GM23338 (cell line): ENCODE data around the gene TLE3. TPM values are rescaled to one million over a fixed set of nuclear protein-coding genes. Genes with fewer than 3 reads are reported as not detected.

Experiments used
- ATAC-seq: fragments of 200-7000 bp; cut with Tn5 transposase; 3 replicates; pipeline ENCODE4 v1.9.1; 2020
- DNase-seq: peaks from one replicate; pipeline ENCODE4 v3.0.0-alpha.2; 2015; ENCODE audit warnings: low spot score
- H2AFZ ChIP-seq: fragments of 200-600 bp; sonication (generic); 2 replicates; pipeline ENCODE4 v1.8.0; 2016; ENCODE audit warnings: antibody characterized with exemption, mild to moderate bottlenecking, moderate library complexity
- H3F3A ChIP-seq: fragments of 200-600 bp; sonication (generic); replicated peaks from 2 replicates; pipeline ENCODE4 v1.8.0; 2017; ENCODE audit warnings: antibody characterized with exemption, mixed run types, low read depth
- H3K27ac ChIP-seq: fragments of 200-600 bp; sonication (generic); 2 replicates; pipeline ENCODE4 v1.6.1; 2016; ENCODE audit warnings: low read depth
- H3K27me3 ChIP-seq: fragments of 200-600 bp; sonication (generic); 2 replicates; pipeline ENCODE4 v1.8.0; 2016; ENCODE audit warnings: mild to moderate bottlenecking, mixed run types, moderate library complexity; ENCODE audit not compliant: insufficient read depth
- H3K36me3 ChIP-seq: fragments of 200-600 bp; sonication (generic); 2 replicates; pipeline ENCODE4 v1.8.0; 2016; ENCODE audit warnings: mild to moderate bottlenecking; ENCODE audit not compliant: insufficient read depth
- H3K4me1 ChIP-seq: fragments of 200-600 bp; sonication (generic); 2 replicates; pipeline ENCODE4 v1.8.0; 2016; ENCODE audit warnings: mild to moderate bottlenecking, moderate library complexity; ENCODE audit not compliant: insufficient read depth
- H3K4me2 ChIP-seq: fragments of 200-600 bp; sonication (generic); 2 replicates; pipeline ENCODE4 v1.7.1; 2017; ENCODE audit warnings: mixed run types
- H3K4me3 ChIP-seq: fragments of 200-600 bp; sonication (generic); 2 replicates; pipeline ENCODE4 v1.6.1; 2016; ENCODE audit warnings: mixed run types
- H3K79me2 ChIP-seq: fragments of 200-600 bp; sonication (generic); replicated peaks from 2 replicates; pipeline ENCODE4 v1.8.0; 2017; ENCODE audit warnings: mild to moderate bottlenecking; ENCODE audit not compliant: insufficient read depth
- H3K9me2 ChIP-seq: fragments of 200-600 bp; sonication (generic); 2 replicates; pipeline ENCODE4 v1.8.0; 2017; ENCODE audit not compliant: insufficient read depth
- H4K20me1 ChIP-seq: fragments of 200-600 bp; sonication (generic); replicated peaks from 2 replicates; pipeline ENCODE4 v1.8.0; 2017; ENCODE audit warnings: mild to moderate bottlenecking; ENCODE audit not compliant: insufficient read depth
- H3K27ac Mint-ChIP-seq: 2 replicates; pipeline ENCODE4 v1.8.0; 2020; ENCODE audit warnings: inconsistent platforms, mild to moderate bottlenecking, moderate library complexity, mixed read lengths
- H3K27me3 Mint-ChIP-seq: 3 replicates; pipeline ENCODE4 v1.8.0; 2022; ENCODE audit warnings: low read depth, mild to moderate bottlenecking, moderate library complexity, mixed read lengths, inconsistent platforms; ENCODE audit not compliant: insufficient read depth, poor library complexity
- H3K36me3 Mint-ChIP-seq: 3 replicates; pipeline ENCODE4 v1.8.0; 2021; ENCODE audit warnings: low read depth, mild to moderate bottlenecking, inconsistent platforms, moderate library complexity, mixed read lengths
- H3K4me1 Mint-ChIP-seq: 3 replicates; pipeline ENCODE4 v1.8.0; 2020; ENCODE audit warnings: mild to moderate bottlenecking, inconsistent platforms, mixed read lengths
- H3K4me3 Mint-ChIP-seq: 3 replicates; pipeline ENCODE4 v1.8.0; 2021; ENCODE audit warnings: moderate library complexity, mild to moderate bottlenecking, inconsistent platforms, mixed read lengths
- H3K9me3 Mint-ChIP-seq: 3 replicates; pipeline ENCODE4 v1.8.0; 2020; ENCODE audit warnings: moderate library complexity, mild to moderate bottlenecking, inconsistent platforms, mixed read lengths
- CTCF ChIP-seq, 2 experiments: fragments of 200-600 bp in 1 of 2; sonication (generic) in 1 of 2; conservative IDR thresholded peaks; 2 replicates each; pipeline versions ENCODE4 v1.5.1 to v1.6.1; 2016 to 2017; ENCODE audit warnings: antibody characterized with exemption in 2 of 2, low read depth in 2 of 2, mild to moderate bottlenecking in 2 of 2, moderate library complexity in 1 of 2
- ETS1 ChIP-seq: IDR thresholded peaks from 2 replicates; pipeline ENCODE4 v1.6.1; 2016; ENCODE audit warnings: antibody characterized with exemption
- EZH2 ChIP-seq: fragments of 200-600 bp; sonication (generic); IDR thresholded peaks from one replicate; pipeline ENCODE4 v1.8.0; 2017; ENCODE audit warnings: antibody characterized with exemption, mild to moderate bottlenecking, low read depth; ENCODE audit not compliant: unreplicated experiment
- EZH2phosphoT487 ChIP-seq: fragments of 200-600 bp; sonication (generic); IDR thresholded peaks from one replicate; pipeline ENCODE4 v1.8.1; 2018; ENCODE audit warnings: antibody characterized with exemption; ENCODE audit not compliant: unreplicated experiment
- REST ChIP-seq: IDR thresholded peaks from one replicate; pipeline ENCODE4 v1.6.1; 2018; ENCODE audit warnings: antibody characterized with exemption; ENCODE audit not compliant: unreplicated experiment
- STAT1 ChIP-seq: IDR thresholded peaks from one replicate; pipeline ENCODE4 v1.6.1; 2016; ENCODE audit warnings: antibody characterized with exemption; ENCODE audit not compliant: unreplicated experiment
- ZNF114 ChIP-seq: fragments of 250-450 bp; sonication (Bioruptor Pico); IDR thresholded peaks from 2 replicates; pipeline ENCODE4 v1.5.0; 2020; ENCODE audit warnings: mild to moderate bottlenecking, moderate library complexity
- polyA plus RNA-seq: library from polyadenylated mRNA; unstranded; fragments of >200 nt; fragmentation: Nextera tagmentation; extraction: Ambion mirVana; gene quantifications from 2 replicates; pipeline ENCODE4 v1.2.1, GENCODE V29; 2016
- total RNA-seq: library from RNA; depleted of rRNA; stranded (reverse); fragments of >200 nt; shearing (Covaris generic); gene quantifications from 2 replicates; pipeline ENCODE4 v1.2.3, GENCODE V29; 2014

The TLE3 gene
- total and polyA plus RNA-seq, 2 experiments from 2014 or later: 10.4 to 79.5 TPM

- H3K27ac ChIP-seq: no peak overlapping the region
- no peaks in the 10 kb centered on the region for H3K27me3 ChIP-seq
- H3K27me3 Mint-ChIP-seq: peaks cover 12% of the 10 kb centered on the region
- DNase-seq (no peak), ATAC-seq (no peak)
- no peaks in the 10 kb centered on the region for H3K9me2 ChIP-seq
- peaks cover 7% of the 10 kb centered on the region for H3K4me1 Mint-ChIP-seq
- no peak overlapping the region for H2AFZ ChIP-seq
- H4K20me1 ChIP-seq: no peaks in the 10 kb centered on the region
- no peaks in the 10 kb centered on the region for H3K4me1 ChIP-seq
- no peak overlapping the region for H3K27ac Mint-ChIP-seq
- no peak overlapping the region for H3K4me3 Mint-ChIP-seq
- no peaks in the 10 kb centered on the region for H3K79me2 ChIP-seq
- peaks cover 12% of the 10 kb centered on the region for H3K36me3 Mint-ChIP-seq
- no peak overlapping the region for H3K4me3 ChIP-seq
- no peak overlapping the region for H3K4me2 ChIP-seq
- no peak for TF ChIP-seq CTCF (conservative IDR thresholded peaks at IDR 0.05; ENCODE audit: low read depth in 2 of 2)
- no peak for TF ChIP-seq REST
- no peak for TF ChIP-seq ZNF114 (CRISPR knock-in tag)
- TF ChIP-seq EZH2phosphoT487: no peak
- no peak for TF ChIP-seq STAT1
- H3F3A ChIP-seq: no peaks in the 10 kb centered on the region
- no peaks in the 10 kb centered on the region for H3K36me3 ChIP-seq
- peaks cover 20% of the 10 kb centered on the region for H3K9me3 Mint-ChIP-seq
These were observed 92.9 kb downstream of the TLE3 start for GRCh38 chr15:70004826-70005225.

DNA sequence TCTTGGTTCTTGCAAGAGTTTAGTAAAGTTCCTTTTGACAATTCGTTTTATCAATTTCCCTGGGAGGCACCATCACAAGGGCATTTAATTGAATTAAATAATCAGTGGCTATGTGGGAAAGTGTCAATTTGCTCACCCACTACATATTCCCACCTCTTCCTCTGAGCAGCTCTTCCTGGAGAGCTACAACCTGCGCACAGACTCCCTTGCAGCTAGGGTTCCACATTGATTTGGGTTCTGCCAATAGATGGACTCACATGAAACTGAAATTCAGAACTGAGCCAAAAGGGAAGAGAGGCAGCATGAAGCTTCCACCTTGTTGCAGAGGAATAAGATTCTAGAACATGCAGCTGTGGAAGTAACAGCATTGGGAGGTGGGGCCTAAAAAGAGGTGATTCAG is 94.8 kb downstream of the TLE3 start:
- peaks cover 16% of the 10 kb centered on the region for H3K27me3 Mint-ChIP-seq
- Histone ChIP-seq H2AFZ (no peak overlapping the region), H3K36me3 (no peaks in the 10 kb centered on the region), H3K4me1 (no peaks in the 10 kb centered on the region), H3K9me2 (no peaks in the 10 kb centered on the region), H3K4me3 (no peak overlapping the region), H4K20me1 (no peaks in the 10 kb centered on the region), H3K27ac (no peak overlapping the region), H3F3A (no peaks in the 10 kb centered on the region), H3K4me2 (no peak overlapping the region), H3K79me2 (no peaks in the 10 kb centered on the region), H3K27me3 (no peaks in the 10 kb centered on the region)
- no peak overlapping the region for H3K27ac Mint-ChIP-seq
- TF ChIP-seq ETS1: no peak
- TF ChIP-seq CTCF (conservative IDR thresholded peaks at IDR 0.05; ENCODE audit: low read depth in 2 of 2): no peak
- no peak for TF ChIP-seq EZH2
- H3K9me3 Mint-ChIP-seq: peaks cover 20% of the 10 kb centered on the region
- peaks cover 12% of the 10 kb centered on the region for H3K36me3 Mint-ChIP-seq
- H3K4me3 Mint-ChIP-seq: no peak overlapping the region
- H3K4me1 Mint-ChIP-seq: peaks cover 9% of the 10 kb centered on the region
- DNase-seq (no peak), ATAC-seq (no peak)
